ENCODE results near the gene DTD2. TPM values are rescaled to one million over a fixed set of nuclear protein-coding genes. Genes with fewer than 3 reads are reported as not detected.

DTD2 gene
- total and polyA plus RNA-seq, 2 experiments from 2014 or later, result 13.7 to 49.2 TPM

- H3K4me3 ChIP-seq, result no peak overlapping the region
- peaks cover 44% of the 10 kb centered on the region for H3K79me2 ChIP-seq
- WGBS (ENCODE audit: low lambda C conversion rate, missing lambda C conversion rate), result 94% methylated on average over 8 of the region's 8 CpGs
- H3K4me2 ChIP-seq, result no peak overlapping the region
- peaks cover 3% of the 10 kb centered on the region for H3K36me3 ChIP-seq (replicated peaks; ENCODE audit: insufficient read depth, low read depth)
- H4K20me1 ChIP-seq (ENCODE audit: insufficient read depth, poor library complexity, severe bottlenecking), result no peaks in the 10 kb centered on the region
- TF ChIP-seq EZH2phosphoT487 (IDR thresholded peaks at IDR 0.05; ENCODE audit: low read depth, severe bottlenecking, unreplicated experiment) (no peak), CTCF (IDR thresholded peaks at IDR 0.05; ENCODE audit: poor library complexity) (no peak), EZH2 (IDR thresholded peaks at IDR 0.05; ENCODE audit: borderline replicate concordance) (no peak)
- H3K9me3 ChIP-seq (ENCODE audit: low read depth), result no peaks in the 10 kb centered on the region
- no peaks in the 10 kb centered on the region for H3K9me2 ChIP-seq (replicated peaks; ENCODE audit: insufficient read depth)
- H3K27me3 ChIP-seq, result no peaks in the 10 kb centered on the region
- H2AFZ ChIP-seq, result no peak overlapping the region
- H3K27ac ChIP-seq, result no peak overlapping the region
- DNase-seq (ENCODE audit: low spot score), result no peak
- no peaks in the 10 kb centered on the region for H3K4me1 ChIP-seq (ENCODE audit: insufficient read depth)
Observed at GRCh38 chr14:31405106-31405505, 52.2 kb downstream of the DTD2 start.

GRCh38 chr14:31403707-31404106, 53.6 kb downstream of the DTD2 start:
- H3K36me3 ChIP-seq (replicated peaks; ENCODE audit: insufficient read depth, low read depth), result peaks cover 3% of the 10 kb centered on the region
- TF ChIP-seq CTCF (IDR thresholded peaks at IDR 0.05; ENCODE audit: poor library complexity), result no peak
- TF ChIP-seq EZH2phosphoT487 (IDR thresholded peaks at IDR 0.05; ENCODE audit: low read depth, severe bottlenecking, unreplicated experiment), result no peak
- TF ChIP-seq EZH2 (IDR thresholded peaks at IDR 0.05; ENCODE audit: borderline replicate concordance), result no peak
- H3K27me3 ChIP-seq, result no peaks in the 10 kb centered on the region
- no peaks in the 10 kb centered on the region for H3K9me3 ChIP-seq (ENCODE audit: low read depth)
- no peak overlapping the region for H3K4me2 ChIP-seq
- H3K4me1 ChIP-seq (ENCODE audit: insufficient read depth), result no peaks in the 10 kb centered on the region
- WGBS (ENCODE audit: low lambda C conversion rate, missing lambda C conversion rate), result 95% methylated on average over 3 of the region's 3 CpGs
- H4K20me1 ChIP-seq (ENCODE audit: insufficient read depth, poor library complexity, severe bottlenecking), result no peaks in the 10 kb centered on the region
- H3K79me2 ChIP-seq, result peaks cover 34% of the 10 kb centered on the region
- no peak overlapping the region for H3K27ac ChIP-seq
- no peak overlapping the region for H3K4me3 ChIP-seq
- no peaks in the 10 kb centered on the region for H3K9me2 ChIP-seq (replicated peaks; ENCODE audit: insufficient read depth)
- no peak overlapping the region for H2AFZ ChIP-seq
- no peak for DNase-seq (ENCODE audit: low spot score)

GRCh38 chr14:31402764-31403439, 54.4 kb downstream of the DTD2 start:
- Histone ChIP-seq H2AFZ (no peak overlapping the region), H3K4me1 (ENCODE audit: insufficient read depth) (no peaks in the 10 kb centered on the region), H3K9me2 (replicated peaks; ENCODE audit: insufficient read depth) (no peaks in the 10 kb centered on the region), H4K20me1 (ENCODE audit: insufficient read depth, poor library complexity, severe bottlenecking) (no peaks in the 10 kb centered on the region), H3K4me2 (no peak overlapping the region), H3K79me2 (peaks cover 28% of the 10 kb centered on the region), H3K36me3 (replicated peaks; ENCODE audit: insufficient read depth, low read depth) (peaks cover 3% of the 10 kb centered on the region), H3K9me3 (ENCODE audit: low read depth) (no peaks in the 10 kb centered on the region), H3K27me3 (no peaks in the 10 kb centered on the region), H3K4me3 (no peak overlapping the region), H3K27ac (no peak overlapping the region)
- WGBS (ENCODE audit: low lambda C conversion rate, missing lambda C conversion rate), result 79% methylated on average over 2 of the region's 2 CpGs
- no peak for TF ChIP-seq CTCF (IDR thresholded peaks at IDR 0.05; ENCODE audit: poor library complexity)
- TF ChIP-seq EZH2 (IDR thresholded peaks at IDR 0.05; ENCODE audit: borderline replicate concordance), result no peak
- TF ChIP-seq EZH2phosphoT487 (IDR thresholded peaks at IDR 0.05; ENCODE audit: low read depth, severe bottlenecking, unreplicated experiment), result no peak
- DNase-seq (ENCODE audit: low spot score), result no peak

All from hepatocyte (in vitro differentiated cells).